Caco-2 (cell line): Measurements from ENCODE around the gene FAM241A. TPM values are rescaled to one million over a fixed set of nuclear protein-coding genes. Genes with fewer than 3 reads are reported as not detected.

Experiments
- BruUV-seq: library from RNA; stranded (reverse); fragments of 400-500 nt; replicated peaks from 2 replicates; lab custom pipeline; 2021; lab: Mats Ljungman, UMichigan
- CTCF ChIA-PET: fragments of 300-600 bp; sonication (Branson Sonifier 250); formaldehyde crosslinking; loops from one replicate; lab custom pipeline; 2022; ENCODE audit warnings: antibody characterized with exemption; lab: Charles Lee
- POLR2A ChIA-PET: fragments of 300-600 bp; sonication (Branson Sonifier 250); formaldehyde crosslinking; loops from one replicate; lab custom pipeline; 2022; ENCODE audit warnings: antibody characterized with exemption; lab: Charles Lee
- DNase-seq, 2 experiments: peaks; one replicate each; pipeline versions ENCODE4 v3.0.0 to v3.0.0-alpha.2; 2020 to 2022
- H3K27me3 ChIP-seq: replicated peaks from 2 replicates; pipeline ENCODE4 v1.6.0; 2011; ENCODE audit warnings: low read length; ENCODE audit not compliant: control insufficient read depth, insufficient read depth
- H3K36me3 ChIP-seq: 2 replicates; pipeline ENCODE4 v1.5.1; 2011; ENCODE audit warnings: low read length; ENCODE audit not compliant: control insufficient read depth, insufficient read depth
- H3K4me1 ChIP-seq: fragments of 250-450 bp; sonication (Bioruptor Pico); 2 replicates; pipeline ENCODE4 v1.5.1; 2020; ENCODE audit warnings: mild to moderate bottlenecking
- H3K4me3 ChIP-seq: 2 replicates; pipeline ENCODE4 v1.5.1; 2011; ENCODE audit warnings: low read depth, mild to moderate bottlenecking, control low read depth, low read length
- H3K9me3 ChIP-seq: fragments of 250-450 bp; sonication (Bioruptor Pico); 2 replicates; pipeline ENCODE4 v1.5.1; 2020; ENCODE audit warnings: mild to moderate bottlenecking, moderate library complexity
- H3K27ac Mint-ChIP-seq: one replicate; pipeline ENCODE4 v1.8.0; 2022; ENCODE audit warnings: mixed read lengths; ENCODE audit not compliant: unreplicated experiment
- H3K27me3 Mint-ChIP-seq: one replicate; pipeline ENCODE4 v1.8.0; 2022; ENCODE audit warnings: mixed read lengths; ENCODE audit not compliant: insufficient read depth, unreplicated experiment
- H3K36me3 Mint-ChIP-seq: one replicate; pipeline ENCODE4 v1.8.0; 2022; ENCODE audit warnings: mild to moderate bottlenecking, mixed read lengths; ENCODE audit not compliant: insufficient read depth, unreplicated experiment
- H3K4me1 Mint-ChIP-seq: one replicate; pipeline ENCODE4 v1.8.0; 2022; ENCODE audit warnings: low read depth, mixed read lengths; ENCODE audit not compliant: unreplicated experiment
- H3K4me3 Mint-ChIP-seq: one replicate; pipeline ENCODE4 v1.8.0; 2022; ENCODE audit warnings: mild to moderate bottlenecking, moderate library complexity, mixed read lengths; ENCODE audit not compliant: unreplicated experiment
- H3K9me3 Mint-ChIP-seq: one replicate; pipeline ENCODE4 v1.8.0; 2022; ENCODE audit warnings: mixed read lengths; ENCODE audit not compliant: unreplicated experiment
- intact Hi-C: fragments of 100-400 bp; cut with micrococcal nuclease; formaldehyde crosslinking; loops from one replicate; pipeline ENCODE4 v1.10.0; 2022; ENCODE audit not compliant: unreplicated experiment
- total RNA-seq: library from RNA; stranded (reverse); gene quantifications from 2 replicates; pipeline ENCODE4 v1.2.3, GENCODE V29; 2022
- TF ChIP-seq, protein P1 (sequence below), 2 experiments: fragments of 200-600 bp in 1 of 2; IDR thresholded peaks; 1 replicate in 1 of 2; 2 replicates in 1 of 2; pipeline versions ENCODE4 v1.5.1 to v1.8.0; 2011 to 2022; ENCODE audit warnings: antibody characterized with exemption in 1 of 2, control low read depth in 1 of 2, inconsistent platforms in 1 of 2, low read depth in 1 of 2, low read length in 1 of 2, mild to moderate bottlenecking in 1 of 2, moderate library complexity in 1 of 2; ENCODE audit not compliant: insufficient read depth in 1 of 2, severe bottlenecking in 1 of 2, unreplicated experiment in 1 of 2

Gene FAM241A
- total RNA-seq, 1 experiment from 2014 or later = 1.0 TPM

DNA sequence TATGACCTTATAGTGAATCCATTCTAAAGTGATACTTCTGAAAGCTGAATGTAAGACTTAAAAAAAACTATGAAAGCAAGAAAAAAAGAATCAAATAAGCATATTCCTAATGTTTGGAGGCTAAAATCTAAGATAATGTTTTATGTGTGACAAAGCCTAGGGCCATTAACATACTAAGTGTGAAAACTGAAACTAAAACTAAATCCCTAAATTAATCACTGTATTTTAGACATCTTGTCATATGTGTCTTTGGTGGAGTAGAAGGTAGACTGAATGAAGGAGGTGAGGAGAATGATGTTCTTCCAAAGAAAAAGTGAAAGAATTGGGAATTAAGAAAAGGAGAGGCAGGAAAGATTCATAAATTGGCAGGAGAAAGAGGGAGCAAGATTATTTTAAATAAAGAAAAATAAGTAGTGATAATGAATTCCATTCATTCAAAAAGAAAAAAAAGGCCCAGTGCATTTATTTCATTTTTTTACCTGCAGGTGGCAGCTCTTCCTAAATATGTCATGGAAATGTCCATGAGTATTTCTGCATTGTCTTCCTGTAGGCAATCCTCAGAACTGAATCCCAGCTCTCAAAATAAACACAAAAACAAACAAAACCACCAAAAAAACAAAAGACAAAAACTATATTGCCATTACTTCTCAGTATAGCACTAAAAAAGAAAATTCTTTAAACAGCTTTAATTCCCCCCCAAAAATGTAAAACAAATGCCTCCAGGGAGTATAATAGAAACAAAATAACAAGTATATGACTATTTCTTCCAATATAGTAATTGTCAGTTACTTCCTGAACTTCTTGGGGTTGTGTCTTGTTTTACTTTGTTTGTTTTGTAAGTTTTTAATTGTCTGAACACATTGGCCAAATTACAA, 69.4 kb downstream of the FAM241A start:
- Mint-ChIP-seq H3K9me3 (peaks cover 7% of the 10 kb centered on the region), H3K36me3 (no peaks in the 10 kb centered on the region), H3K4me3 (no peak overlapping the region), H3K27me3 (no peaks in the 10 kb centered on the region), H3K4me1 (no peaks in the 10 kb centered on the region), H3K27ac (no peak overlapping the region)
- intact Hi-C loops = loop anchor here (1.0 to 2.0 kb wide), 4 partner anchors 17 to 310 kb away; partner anchors contain the start of gene AP1AR
- CTCF ChIA-PET = interaction anchor here (1.0 to 2.6 kb wide), 2 partner anchors 9 to 18 kb away, joined by 3 to 11 read pairs; no protein-coding TSS in a partner anchor
- TF ChIP-seq, protein P1, sequence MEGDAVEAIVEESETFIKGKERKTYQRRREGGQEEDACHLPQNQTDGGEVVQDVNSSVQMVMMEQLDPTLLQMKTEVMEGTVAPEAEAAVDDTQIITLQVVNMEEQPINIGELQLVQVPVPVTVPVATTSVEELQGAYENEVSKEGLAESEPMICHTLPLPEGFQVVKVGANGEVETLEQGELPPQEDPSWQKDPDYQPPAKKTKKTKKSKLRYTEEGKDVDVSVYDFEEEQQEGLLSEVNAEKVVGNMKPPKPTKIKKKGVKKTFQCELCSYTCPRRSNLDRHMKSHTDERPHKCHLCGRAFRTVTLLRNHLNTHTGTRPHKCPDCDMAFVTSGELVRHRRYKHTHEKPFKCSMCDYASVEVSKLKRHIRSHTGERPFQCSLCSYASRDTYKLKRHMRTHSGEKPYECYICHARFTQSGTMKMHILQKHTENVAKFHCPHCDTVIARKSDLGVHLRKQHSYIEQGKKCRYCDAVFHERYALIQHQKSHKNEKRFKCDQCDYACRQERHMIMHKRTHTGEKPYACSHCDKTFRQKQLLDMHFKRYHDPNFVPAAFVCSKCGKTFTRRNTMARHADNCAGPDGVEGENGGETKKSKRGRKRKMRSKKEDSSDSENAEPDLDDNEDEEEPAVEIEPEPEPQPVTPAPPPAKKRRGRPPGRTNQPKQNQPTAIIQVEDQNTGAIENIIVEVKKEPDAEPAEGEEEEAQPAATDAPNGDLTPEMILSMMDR (IDR thresholded peaks at IDR 0.05; ENCODE audit: insufficient read depth in 1 of 2, low read depth in 1 of 2, low read length in 1 of 2, severe bottlenecking in 1 of 2, unreplicated experiment in 1 of 2) = peak; percentile 44 to 51
- no peaks in the 10 kb centered on the region for H3K36me3 ChIP-seq
- no peak overlapping the region for H3K4me3 ChIP-seq
- POLR2A ChIA-PET = no interaction called here
- H3K27me3 ChIP-seq = no peaks in the 10 kb centered on the region
- BruUV-seq = no TSS peak
- H3K9me3 ChIP-seq = 0 out of 2 replicates have a peak, but pooled peaks cover 4% of the 10 kb centered on the region
- peak in 1 of 2 experiments; percentile 35 for DNase-seq
- no peaks in the 10 kb centered on the region for H3K4me1 ChIP-seq

- Histone ChIP-seq H3K4me3 (no peak overlapping the region), H3K9me3 (no peaks in the 10 kb centered on the region), H3K27me3 (no peaks in the 10 kb centered on the region), H3K36me3 (no peaks in the 10 kb centered on the region), H3K4me1 (no peaks in the 10 kb centered on the region)
- TF ChIP-seq, protein P1 (IDR thresholded peaks at IDR 0.05; ENCODE audit: insufficient read depth in 1 of 2, low read depth in 1 of 2, low read length in 1 of 2, severe bottlenecking in 1 of 2, unreplicated experiment in 1 of 2) = no peak
- peaks cover under 1% of the 10 kb centered on the region for H3K4me1 Mint-ChIP-seq
- no peak overlapping the region for H3K4me3 Mint-ChIP-seq
- intact Hi-C loops = no loop called here
- H3K27me3 Mint-ChIP-seq = no peaks in the 10 kb centered on the region
- ChIA-PET POLR2A (no interaction called here), CTCF (interaction anchor here (0.6 kb wide), 1 partner anchor 297 kb away, joined by 7 read pairs; no protein-coding TSS in a partner anchor)
- H3K9me3 Mint-ChIP-seq = no peaks in the 10 kb centered on the region
- no TSS peak for BruUV-seq
- H3K36me3 Mint-ChIP-seq = no peaks in the 10 kb centered on the region
- DNase-seq = no peak
- H3K27ac Mint-ChIP-seq = no peak overlapping the region
Measured at GRCh38 chr4:112219826-112220366, 74.6 kb downstream of the FAM241A start.

DNA sequence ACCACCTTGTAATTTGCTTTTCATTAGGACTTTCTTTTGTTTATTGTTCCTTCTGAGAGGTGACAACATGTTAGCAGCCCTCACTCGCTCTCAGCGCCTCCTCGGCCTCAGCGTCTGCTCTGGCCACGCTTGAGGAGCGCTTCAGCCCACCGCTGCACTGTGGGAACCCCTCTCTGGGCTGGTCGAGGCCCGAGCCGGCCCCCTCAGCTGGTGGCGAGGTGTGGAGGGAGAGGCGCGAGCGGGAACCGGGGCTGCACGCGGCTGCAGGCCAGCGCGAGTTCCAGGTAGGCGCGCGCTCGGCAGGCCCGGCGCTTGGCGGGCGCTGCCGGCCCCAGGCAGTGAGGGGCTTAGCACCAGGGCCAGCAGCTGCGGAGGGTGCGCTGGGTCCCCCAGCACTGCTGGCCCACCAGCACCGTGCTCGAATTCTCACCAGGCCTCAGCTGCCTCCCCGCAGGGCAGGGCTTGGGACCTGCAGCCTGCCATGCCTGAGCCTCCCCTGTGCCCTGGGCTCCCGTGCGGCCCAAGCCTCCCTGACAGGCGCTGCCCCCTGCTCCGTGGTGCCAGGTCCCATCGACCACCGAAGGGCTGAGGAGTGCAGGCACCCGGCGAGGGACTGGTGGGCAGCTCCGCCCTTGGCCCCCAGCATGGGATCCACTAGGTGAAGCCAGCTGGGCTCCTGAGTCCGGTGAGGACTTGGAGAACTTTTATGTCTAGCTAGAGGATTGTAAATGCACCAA, 77.1 kb downstream of the FAM241A start:
- intact Hi-C loops = no loop called here
- Mint-ChIP-seq H3K4me1 (peaks cover 8% of the 10 kb centered on the region), H3K27me3 (no peaks in the 10 kb centered on the region), H3K9me3 (no peaks in the 10 kb centered on the region), H3K4me3 (no peak overlapping the region), H3K27ac (no peak overlapping the region), H3K36me3 (no peaks in the 10 kb centered on the region)
- Histone ChIP-seq H3K27me3 (no peaks in the 10 kb centered on the region), H3K36me3 (no peaks in the 10 kb centered on the region), H3K4me3 (no peak overlapping the region), H3K4me1 (no peaks in the 10 kb centered on the region), H3K9me3 (no peaks in the 10 kb centered on the region)
- ChIA-PET POLR2A (no interaction called here), CTCF (no interaction called here)
- no peak for DNase-seq
- BruUV-seq = no TSS peak
- TF ChIP-seq, protein P1 (IDR thresholded peaks at IDR 0.05; ENCODE audit: insufficient read depth in 1 of 2, low read depth in 1 of 2, low read length in 1 of 2, severe bottlenecking in 1 of 2, unreplicated experiment in 1 of 2) = no peak
